Measurements from ENCODE around the gene RMI2.
"Not testable (repeated sequence)": the region's sequence is repeated elsewhere in the genome, so short reads cannot be mapped to it uniquely, and the experiment has no call there.

The RMI2 gene

GRCh38 chr16:11354733-11355574 is 9.7 kb downstream of the RMI2 start:
- peak; percentile 52 to 76 for DNase-seq (ENCODE audit: low read depth in 2 of 2)

GRCh38 chr16:11355862-11356261 is 10.6 kb downstream of the RMI2 start:
- DNase-seq (ENCODE audit: low read depth in 2 of 2): no peak

GRCh38 chr16:11356573-11357331 is 11.5 kb downstream of the RMI2 start:
- peak in 1 of 2 experiments; percentile 56 for DNase-seq (ENCODE audit: low read depth in 2 of 2)

GRCh38 chr16:11358531-11358930 is 13.3 kb downstream of the RMI2 start:
- DNase-seq (ENCODE audit: low read depth in 2 of 2): no peak

- DNase-seq (ENCODE audit: low read depth in 2 of 2): no peak
These were observed 14.1 kb downstream of the RMI2 start for GRCh38 chr16:11359370-11359769.

GRCh38 chr16:11360641-11361373 is 15.5 kb downstream of the RMI2 start:
- DNase-seq (ENCODE audit: low read depth in 2 of 2): no peak

- peak in 1 of 2 experiments; percentile 39 for DNase-seq (ENCODE audit: low read depth in 2 of 2)
These were observed 16.6 kb downstream of the RMI2 start for GRCh38 chr16:11361701-11362451.

- no peak for DNase-seq (ENCODE audit: low read depth in 2 of 2)
These were observed 18.6 kb downstream of the RMI2 start for GRCh38 chr16:11363927-11364258.

GRCh38 chr16:11367483-11367906 is 22.2 kb downstream of the RMI2 start:
- DNase-seq (ENCODE audit: low read depth in 2 of 2): no peak

GRCh38 chr16:11370084-11370931 is 25.0 kb downstream of the RMI2 start:
- DNase-seq (ENCODE audit: low read depth in 2 of 2): no peak

- not testable (repeated sequence) for DNase-seq (ENCODE audit: low read depth in 2 of 2)
These were observed 25.6 kb downstream of the RMI2 start for GRCh38 chr16:11370932-11371279.

- no peak for DNase-seq (ENCODE audit: low read depth in 2 of 2)
These were observed 27.0 kb downstream of the RMI2 start for GRCh38 chr16:11372073-11372828.

GRCh38 chr16:11372829-11373306 is 27.6 kb downstream of the RMI2 start:
- DNase-seq (ENCODE audit: low read depth in 2 of 2): no peak

- no peak for DNase-seq (ENCODE audit: low read depth in 2 of 2)
These were observed 29.0 kb downstream of the RMI2 start for GRCh38 chr16:11374255-11374654.

GRCh38 chr16:11377154-11377553 is 31.9 kb downstream of the RMI2 start:
- no peak for DNase-seq (ENCODE audit: low read depth in 2 of 2)

- DNase-seq (ENCODE audit: low read depth in 2 of 2): not testable (repeated sequence)
These were observed 33.7 kb downstream of the RMI2 start for GRCh38 chr16:11378951-11379350.

- DNase-seq (ENCODE audit: low read depth in 2 of 2): peak in 1 of 2 experiments; percentile 26
These were observed 34.2 kb downstream of the RMI2 start for GRCh38 chr16:11379420-11379819.

GRCh38 chr16:11380836-11381235 is 35.6 kb downstream of the RMI2 start:
- DNase-seq (ENCODE audit: low read depth in 2 of 2): no peak

GRCh38 chr16:11383481-11384183 is 38.4 kb downstream of the RMI2 start:
- no peak for DNase-seq (ENCODE audit: low read depth in 2 of 2)

Data from stimulated activated CD4-positive, alpha-beta T cell treated with anti-CD3 and anti-CD28 coated beads, Interleukin-12 subunit alpha, Interleukin-12 subunit beta, amount 100 ng/mL, for 24 hours (primary cell).